Activated CD8-positive, alpha-beta T cell treated with anti-CD3 and anti-CD28 coated beads, Interleukin-2, amount 10 ng/mL, durations not matched to agents 7 days and 5 days (primary cell): ENCODE measurements around the gene DALRD3. TPM values are rescaled to one million over a fixed set of nuclear protein-coding genes. Genes with fewer than 3 reads are reported as not detected.
A peak's percentile ranks its signal among the peaks of the same experiment; 100 is the strongest.

Experiments used
- ATAC-seq: fragments of 150-1000 bp; cut with Tn5 transposase; one replicate; pipeline ENCODE4 v1.10.0; 2021; ENCODE audit warnings: moderate library complexity
- CTCF ChIA-PET: fragments of 350-600 bp; sonication (Branson Sonifier 250); formaldehyde crosslinking; loops from one replicate; lab custom pipeline; 2021; ENCODE audit warnings: antibody characterized with exemption; lab: Charles Lee
- POLR2A ChIA-PET: fragments of 350-600 bp; sonication (Branson Sonifier 250); formaldehyde crosslinking; loops from one replicate; lab custom pipeline; 2021; ENCODE audit warnings: antibody characterized with exemption; lab: Charles Lee
- DNase-seq: peaks from one replicate; pipeline ENCODE4 v3.0.0-alpha.2; 2020
- H3K27ac Mint-ChIP-seq: one replicate; pipeline ENCODE4 v1.8.0; 2021; ENCODE audit warnings: mild to moderate bottlenecking, mixed read lengths
- H3K27me3 Mint-ChIP-seq: one replicate; pipeline ENCODE4 v1.8.0; 2021; ENCODE audit warnings: low read depth, mixed read lengths
- H3K36me3 Mint-ChIP-seq: one replicate; pipeline ENCODE4 v1.8.0; 2021; ENCODE audit warnings: low read depth, mixed read lengths
- H3K4me1 Mint-ChIP-seq: one replicate; pipeline ENCODE4 v1.8.0; 2021; ENCODE audit warnings: low read depth, mixed read lengths
- H3K4me3 Mint-ChIP-seq: one replicate; pipeline ENCODE4 v1.8.0; 2021; ENCODE audit warnings: mild to moderate bottlenecking, mixed read lengths
- H3K9me3 Mint-ChIP-seq: one replicate; pipeline ENCODE4 v1.8.0; 2022; ENCODE audit warnings: mixed read lengths; ENCODE audit not compliant: insufficient read depth
- total RNA-seq, 2 experiments: library from RNA; stranded (reverse); gene quantifications; one replicate each; pipeline ENCODE4 v1.2.3, GENCODE V29; 2021

Gene DALRD3
- total RNA-seq, 2 experiments from 2014 or later, result 24.7 to 25.4 TPM

DNA sequence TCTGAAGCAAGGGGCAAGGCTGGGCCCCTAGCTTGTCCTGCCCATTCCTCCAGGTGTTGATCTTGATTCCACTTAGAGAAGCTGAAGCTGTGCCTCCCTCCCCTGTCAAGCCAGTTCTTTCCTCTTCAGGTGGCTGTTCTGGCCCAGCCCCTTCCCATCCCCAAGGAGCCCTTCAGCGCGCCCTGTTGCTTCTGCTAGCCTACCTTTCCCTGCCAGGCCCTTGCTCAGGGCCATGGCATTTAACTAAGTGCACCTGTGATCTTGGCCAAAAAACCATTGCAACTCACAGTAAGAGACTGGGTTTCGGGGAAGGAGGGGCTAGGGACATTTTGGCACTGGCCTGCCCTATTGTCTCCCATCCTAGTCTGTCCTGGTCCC is 13.1 kb downstream of the DALRD3 start:
- Mint-ChIP-seq H3K4me3 (no peak overlapping the region), H3K27ac (no peak overlapping the region), H3K4me1 (peaks cover 28% of the 10 kb centered on the region), H3K9me3 (no peaks in the 10 kb centered on the region), H3K27me3 (no peaks in the 10 kb centered on the region), H3K36me3 (peaks cover 14% of the 10 kb centered on the region)
- DNase-seq (no peak), ATAC-seq (no peak)
- ChIA-PET CTCF (no interaction called here), POLR2A (interaction anchor here (5.9 kb wide), 2 partner anchors 14 to 16 kb away, joined by 73 to 160 read pairs; partner anchors contain the start of genes DALRD3, NDUFAF3 and P4HTM)

DNA sequence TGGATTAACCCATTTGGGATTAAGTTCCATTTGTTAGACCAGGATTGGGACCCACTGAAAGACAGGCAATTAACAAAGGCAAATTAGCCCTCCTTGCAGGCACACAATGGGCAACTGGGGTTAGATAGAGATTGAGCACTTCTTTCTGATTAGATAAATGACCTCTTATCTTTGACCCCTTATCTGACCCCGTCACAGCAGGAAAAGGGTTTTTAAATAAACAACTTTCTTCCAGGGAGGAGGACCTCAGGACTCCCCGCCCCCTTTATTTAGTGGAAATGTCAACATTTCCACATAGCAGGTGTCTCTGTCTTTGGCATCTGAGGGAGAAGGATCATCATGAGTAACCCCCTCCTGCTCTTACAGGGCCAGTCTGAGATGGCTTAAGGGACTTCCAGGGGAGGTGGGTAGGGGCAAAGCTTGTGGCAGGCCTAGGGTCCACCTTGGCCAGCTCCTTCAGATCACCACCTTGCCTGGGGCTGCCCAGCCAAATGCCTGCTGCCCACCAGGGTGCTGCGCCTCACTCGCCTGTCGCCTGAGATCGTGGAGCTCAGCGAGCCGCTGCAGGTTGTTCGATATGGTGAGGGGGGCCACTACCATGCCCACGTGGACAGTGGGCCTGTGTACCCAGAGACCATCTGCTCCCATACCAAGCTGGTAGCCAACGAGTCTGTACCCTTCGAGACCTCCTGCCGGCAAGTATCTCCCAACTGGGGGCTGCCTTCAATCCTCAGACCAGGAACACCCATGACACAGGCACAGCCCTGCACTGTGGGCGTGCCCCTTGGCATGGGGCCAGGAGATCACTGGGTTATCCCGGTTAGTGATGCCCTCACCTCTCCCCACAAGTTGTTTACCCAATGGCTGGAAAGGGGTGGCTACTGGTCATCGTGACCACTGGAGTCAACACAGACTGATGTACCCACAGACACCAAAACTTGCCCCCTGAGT is 13.8 kb downstream of the DALRD3 start:
- Mint-ChIP-seq H3K9me3 (no peaks in the 10 kb centered on the region), H3K4me3 (no peak overlapping the region), H3K36me3 (peaks cover 14% of the 10 kb centered on the region), H3K27ac (no peak overlapping the region), H3K27me3 (no peaks in the 10 kb centered on the region), H3K4me1 (peaks cover 28% of the 10 kb centered on the region)
- DNase-seq (no peak), ATAC-seq (no peak)
- CTCF ChIA-PET, result interaction anchor here (0.7 kb wide), 1 partner anchor 17 kb away, joined by 4 read pairs; no protein-coding TSS in a partner anchor
- POLR2A ChIA-PET, result interaction anchor here (5.9 kb wide), 2 partner anchors 15 to 16 kb away, joined by 73 to 160 read pairs; partner anchors contain the start of genes DALRD3, NDUFAF3 and P4HTM

DNA sequence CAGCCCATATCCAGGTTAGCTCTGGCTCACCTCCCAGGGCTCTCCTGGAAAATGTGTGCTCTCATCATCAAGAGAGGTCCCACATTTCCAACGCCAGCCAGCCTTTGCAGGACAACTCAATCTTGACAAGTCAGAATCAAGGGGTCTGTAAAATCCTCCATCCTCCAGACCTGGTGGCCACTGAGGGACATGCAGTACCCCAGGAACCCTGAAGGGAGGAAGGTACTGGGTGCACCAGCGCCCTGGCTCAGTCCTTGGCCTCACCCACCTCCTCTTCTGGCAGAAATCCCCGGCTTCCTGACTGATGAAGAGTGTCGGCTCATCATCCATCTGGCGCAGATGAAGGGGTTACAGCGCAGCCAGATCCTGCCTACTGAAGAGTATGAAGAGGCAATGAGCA is 17.2 kb downstream of the DALRD3 start:
- ChIA-PET POLR2A (interaction anchor here (1.0 to 2.2 kb wide), 2 partner anchors 12 to 16 kb away, joined by 3 to 6 read pairs; partner anchors contain the start of gene P4HTM), CTCF (interaction anchor here (2.1 kb wide), 1 partner anchor 13 kb away, joined by 8 read pairs; no protein-coding TSS in a partner anchor)
- no peaks in the 10 kb centered on the region for H3K9me3 Mint-ChIP-seq
- peaks cover 4% of the 10 kb centered on the region for H3K36me3 Mint-ChIP-seq
- no peak overlapping the region for H3K4me3 Mint-ChIP-seq
- DNase-seq, result no peak
- peak overlapping the region; percentile 39 for H3K27ac Mint-ChIP-seq
- H3K27me3 Mint-ChIP-seq, result no peaks in the 10 kb centered on the region
- no peak for ATAC-seq
- H3K4me1 Mint-ChIP-seq, result peaks cover 3% of the 10 kb centered on the region

DNA sequence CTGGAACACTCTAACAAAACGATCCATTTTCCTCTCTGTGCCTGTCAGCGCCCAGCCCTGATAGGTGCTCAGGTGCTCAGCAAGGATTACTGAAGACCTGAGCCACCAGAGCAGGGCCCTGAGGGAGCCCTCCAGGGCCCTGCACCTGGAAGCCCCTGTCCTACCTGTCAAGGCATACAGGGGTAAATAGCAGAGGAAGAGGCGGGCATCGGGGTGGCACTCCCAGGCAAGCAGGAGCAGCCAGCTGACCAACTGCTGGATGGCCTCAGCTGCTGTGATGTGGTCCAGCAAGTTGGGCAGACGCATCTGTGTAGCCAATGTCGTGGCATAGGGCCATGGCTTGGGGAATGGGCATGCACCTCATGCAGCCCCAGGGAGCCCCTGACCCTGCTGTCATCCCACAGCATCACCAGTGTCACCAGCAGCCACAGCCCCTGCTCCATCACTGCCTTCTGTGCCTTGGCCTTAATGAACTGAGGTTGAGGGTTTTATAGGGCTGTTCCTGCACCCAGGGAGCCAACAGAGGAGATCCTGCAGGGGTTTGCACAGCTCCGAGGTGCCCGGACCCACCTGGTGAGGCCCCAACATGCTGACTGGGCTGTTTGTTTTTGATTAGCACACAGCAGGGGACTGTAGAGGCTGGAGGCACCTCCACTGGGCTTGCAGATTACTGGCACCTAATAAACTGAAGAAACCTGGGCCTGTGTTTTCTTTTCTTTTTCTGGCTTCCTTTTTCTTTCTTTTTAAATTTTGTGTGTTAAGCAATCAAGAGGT is 19.1 kb downstream of the DALRD3 start:
- H3K36me3 Mint-ChIP-seq, result peaks cover 11% of the 10 kb centered on the region
- no peak overlapping the region for H3K4me3 Mint-ChIP-seq
- no peaks in the 10 kb centered on the region for H3K27me3 Mint-ChIP-seq
- peaks cover 9% of the 10 kb centered on the region for H3K4me1 Mint-ChIP-seq
- CTCF ChIA-PET, result interaction anchor here (2.1 kb wide), 1 partner anchor 12 kb away, joined by 8 read pairs; no protein-coding TSS in a partner anchor
- DNase-seq (no peak), ATAC-seq (no peak)
- no peak overlapping the region for H3K27ac Mint-ChIP-seq
- POLR2A ChIA-PET, result no interaction called here
- H3K9me3 Mint-ChIP-seq, result no peaks in the 10 kb centered on the region

DNA sequence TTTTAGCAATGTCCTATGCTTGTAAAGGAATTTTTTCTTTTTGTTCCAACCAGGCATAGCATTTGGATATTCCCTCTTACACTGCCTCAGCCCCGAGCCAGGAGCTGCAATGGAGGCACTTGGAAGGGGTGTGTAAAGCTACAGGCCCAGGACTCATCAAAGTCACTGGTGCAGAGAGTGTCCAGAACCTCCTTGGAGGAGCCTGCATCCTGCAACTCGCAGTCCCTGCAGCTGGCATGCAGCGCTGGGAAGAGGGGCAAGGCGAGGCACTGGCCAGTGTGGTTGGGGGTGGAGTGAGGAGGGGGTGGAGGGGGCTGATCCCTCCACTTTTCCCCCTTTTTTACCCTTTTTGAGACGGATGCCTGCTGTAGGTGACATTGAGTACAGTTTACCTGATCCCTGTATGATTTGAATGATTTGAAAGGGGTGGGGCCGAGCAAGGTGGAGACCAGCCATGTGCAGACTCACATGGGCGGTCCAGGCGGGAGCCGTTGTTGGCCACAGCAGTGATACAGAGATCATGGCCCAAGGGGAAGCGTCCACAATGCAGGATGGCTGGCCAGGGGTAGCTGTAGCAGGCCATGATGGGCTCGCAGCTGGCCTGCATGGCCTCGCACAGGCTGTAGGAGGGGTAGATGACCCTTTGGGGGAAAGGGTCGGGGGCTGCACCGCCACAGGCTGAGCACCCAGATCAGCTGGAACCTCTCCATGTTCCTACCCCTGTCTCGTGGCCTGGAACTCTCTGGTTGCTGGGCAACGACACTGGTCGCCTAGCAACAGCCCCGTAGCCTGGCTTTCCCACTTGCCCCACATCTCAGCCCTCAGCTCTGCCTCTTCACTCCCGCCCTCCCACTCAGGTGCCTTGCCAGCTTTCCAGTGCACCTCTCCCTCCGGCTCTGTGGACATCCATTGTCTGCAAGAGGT is 20.4 kb downstream of the DALRD3 start:
- Mint-ChIP-seq H3K27ac (no peak overlapping the region), H3K36me3 (peaks cover 15% of the 10 kb centered on the region), H3K9me3 (no peaks in the 10 kb centered on the region), H3K4me1 (peaks cover 21% of the 10 kb centered on the region), H3K27me3 (no peaks in the 10 kb centered on the region), H3K4me3 (no peak overlapping the region)
- ChIA-PET POLR2A (interaction anchor here (1.1 to 3.8 kb wide), 2 partner anchors 9 kb away, joined by 3 to 21 read pairs; partner anchors contain the start of gene WDR6), CTCF (interaction anchor here (15.6 kb wide), 1 partner anchor 17 kb away, joined by 319 read pairs; the partner anchor contains the start of genes DALRD3, NDUFAF3 and WDR6)
- DNase-seq, result no peak
- ATAC-seq, result no peak

DNA sequence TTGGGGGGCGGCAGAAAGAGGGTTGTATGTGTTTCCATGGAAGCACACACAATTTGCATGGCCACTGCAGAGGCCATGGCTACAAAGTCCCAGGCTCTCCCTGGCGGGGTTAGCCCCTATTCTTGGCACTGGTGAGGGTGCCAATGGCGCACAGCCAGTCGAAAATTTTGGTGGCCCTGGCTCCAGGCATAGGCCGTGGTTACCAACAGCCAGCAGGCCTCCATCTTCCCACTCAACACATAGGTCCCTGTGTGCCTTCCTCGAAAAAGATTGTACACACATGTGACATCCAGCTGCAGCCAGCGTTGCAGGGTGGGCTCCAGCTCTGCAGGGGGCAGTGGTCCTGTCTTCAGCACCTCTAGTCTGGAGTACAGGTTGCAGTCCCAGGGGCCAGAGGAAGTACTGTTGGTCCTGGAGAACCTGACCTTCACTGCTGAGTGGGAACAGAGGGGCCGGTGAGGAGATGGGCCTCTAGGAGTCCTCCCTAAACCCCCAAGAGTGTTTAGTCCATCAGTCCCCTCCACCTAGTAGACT is 21.2 kb downstream of the DALRD3 start:
- Mint-ChIP-seq H3K4me3 (no peak overlapping the region), H3K36me3 (peaks cover 15% of the 10 kb centered on the region), H3K27ac (no peak overlapping the region), H3K4me1 (peaks cover 19% of the 10 kb centered on the region), H3K9me3 (no peaks in the 10 kb centered on the region), H3K27me3 (no peaks in the 10 kb centered on the region)
- ChIA-PET POLR2A (interaction anchor here (1.0 to 3.8 kb wide), 4 partner anchors 8 to 97 kb away, joined by 3 to 21 read pairs (median 6); partner anchors contain the start of genes NDUFAF3 and WDR6), CTCF (interaction anchor here (15.6 kb wide), 1 partner anchor 18 kb away, joined by 319 read pairs; the partner anchor contains the start of genes DALRD3, NDUFAF3 and WDR6)
- ATAC-seq, result no peak
- DNase-seq, result no peak

DNA sequence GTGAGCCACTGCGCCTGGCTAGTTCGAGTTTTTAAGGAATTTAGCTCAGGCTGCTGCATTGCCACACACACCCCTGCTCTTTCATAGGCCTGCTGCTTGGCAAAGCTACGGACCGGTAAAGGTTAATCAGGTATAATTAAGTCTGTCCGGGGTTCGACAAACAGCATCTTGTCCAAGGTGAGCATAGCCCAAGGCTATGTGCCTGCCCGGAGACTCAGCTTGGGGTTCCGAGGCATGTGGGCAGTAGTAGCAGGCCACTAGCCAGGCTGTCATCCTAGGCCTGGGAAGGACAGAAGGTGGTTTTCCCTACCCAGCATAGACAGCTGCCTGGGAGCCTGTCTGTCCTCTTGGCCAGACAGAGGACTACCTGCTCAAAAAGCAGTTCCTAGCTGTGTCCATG is 21.7 kb downstream of the DALRD3 start:
- POLR2A ChIA-PET, result interaction anchor here (0.9 to 3.8 kb wide), 5 partner anchors 8 to 98 kb away, joined by 3 to 21 read pairs (median 4); partner anchors contain the start of genes NDUFAF3 and WDR6
- CTCF ChIA-PET, result interaction anchor here (15.6 kb wide), 1 partner anchor 18 kb away, joined by 319 read pairs; the partner anchor contains the start of genes DALRD3, NDUFAF3 and WDR6
- DNase-seq, result no peak
- Mint-ChIP-seq H3K36me3 (peaks cover 19% of the 10 kb centered on the region), H3K9me3 (no peaks in the 10 kb centered on the region), H3K4me1 (peaks cover 24% of the 10 kb centered on the region), H3K4me3 (no peak overlapping the region), H3K27me3 (no peaks in the 10 kb centered on the region), H3K27ac (no peak overlapping the region)
- no peak for ATAC-seq

DNA sequence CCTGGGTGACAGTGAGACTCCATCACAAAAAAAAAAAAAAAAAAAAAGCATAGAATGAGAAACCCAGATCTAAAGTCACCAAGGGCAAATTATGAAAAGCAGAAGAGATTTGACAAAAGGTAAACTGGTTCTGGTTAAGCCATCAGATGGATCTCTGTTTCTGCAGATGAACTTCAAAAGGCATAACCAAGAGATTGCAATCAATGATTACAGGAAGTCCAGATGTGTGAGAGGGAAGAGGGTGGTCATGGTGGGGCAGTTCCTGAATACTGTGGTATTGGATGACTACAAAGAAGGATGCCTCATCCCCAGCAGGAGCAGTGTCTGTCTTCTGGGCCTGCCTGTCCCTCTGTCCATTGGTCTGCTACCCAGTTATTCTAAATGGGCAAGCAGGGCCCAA is 24.5 kb downstream of the DALRD3 start:
- H3K9me3 Mint-ChIP-seq, result no peaks in the 10 kb centered on the region
- H3K36me3 Mint-ChIP-seq, result peaks cover 21% of the 10 kb centered on the region
- H3K27me3 Mint-ChIP-seq, result no peaks in the 10 kb centered on the region
- no peak overlapping the region for H3K27ac Mint-ChIP-seq
- peaks cover 40% of the 10 kb centered on the region for H3K4me1 Mint-ChIP-seq
- ChIA-PET CTCF (interaction anchor here (15.6 kb wide), 1 partner anchor 21 kb away, joined by 319 read pairs; the partner anchor contains the start of genes DALRD3, NDUFAF3 and WDR6), POLR2A (interaction anchor here (0.9 kb wide), 1 partner anchor 14 kb away, joined by 3 read pairs; the partner anchor contains the start of gene WDR6)
- ATAC-seq (no peak), DNase-seq (no peak)
- no peak overlapping the region for H3K4me3 Mint-ChIP-seq

DNA sequence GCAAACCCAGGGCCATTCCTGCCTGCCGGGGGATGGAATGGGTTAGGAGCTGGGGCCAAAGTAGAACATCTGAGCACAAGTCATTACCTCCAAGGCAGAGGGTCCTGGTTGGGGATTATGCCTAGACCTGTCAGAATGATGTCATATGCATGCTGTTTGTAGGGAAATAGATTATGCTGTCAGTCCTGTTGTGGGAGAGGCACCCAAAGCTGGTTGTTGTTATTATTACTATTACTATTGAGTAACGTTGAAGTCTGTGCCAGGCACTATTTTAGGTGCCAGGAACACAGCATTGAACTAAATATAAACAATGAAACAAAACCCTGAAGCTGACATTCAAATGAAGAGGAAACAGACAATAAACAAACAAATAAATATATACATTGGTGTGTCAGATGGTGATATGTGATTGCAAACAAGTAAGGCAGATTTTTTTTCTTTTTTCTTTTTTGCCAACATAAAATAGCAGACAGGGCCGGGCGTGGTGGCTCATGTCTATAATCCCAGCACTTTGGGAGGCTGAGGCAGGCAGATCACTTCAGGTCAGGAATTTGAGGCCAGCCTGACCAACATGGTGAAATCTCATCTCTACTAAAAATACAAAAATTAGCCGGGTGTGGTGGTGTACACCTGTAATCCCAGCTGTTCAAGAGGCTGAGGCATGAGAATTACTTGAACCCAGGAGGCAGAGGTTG is 26.4 kb downstream of the DALRD3 start:
- H3K27ac Mint-ChIP-seq, result peak overlapping the region; percentile 55
- peak overlapping the region; percentile 89 for H3K4me3 Mint-ChIP-seq
- H3K27me3 Mint-ChIP-seq, result no peaks in the 10 kb centered on the region
- DNase-seq (no peak), ATAC-seq (no peak)
- peaks cover 20% of the 10 kb centered on the region for H3K36me3 Mint-ChIP-seq
- CTCF ChIA-PET, result interaction anchor here (1.2 to 15.6 kb wide), 5 partner anchors 23 to 307 kb away, joined by 3 to 319 read pairs (median 3); partner anchors contain the start of genes DALRD3, NDUFAF3, QRICH1 and WDR6
- POLR2A ChIA-PET, result interaction anchor here (1.0 to 7.7 kb wide), 5 partner anchors 15 to 73 kb away, joined by 4 to 73 read pairs (median 12); partner anchors contain the start of genes ARIH2, DALRD3, IMPDH2 and NDUFAF3
- H3K9me3 Mint-ChIP-seq, result no peaks in the 10 kb centered on the region
- peaks cover 50% of the 10 kb centered on the region for H3K4me1 Mint-ChIP-seq
